Endothelial cell of umbilical vein (primary cell): ENCODE data around the gene DLX6.

Source experiments
- EZH2 ChIP-seq: IDR thresholded peaks from 2 replicates; pipeline ENCODE4 v1.6.1; 2012; ENCODE audit warnings: borderline replicate concordance, low read depth, mild to moderate bottlenecking, moderate library complexity, low read length, inconsistent platforms; ENCODE audit not compliant: severe bottlenecking
- GATA2 ChIP-seq: IDR thresholded peaks from 2 replicates; pipeline ENCODE4 v1.7.0; 2011; ENCODE audit warnings: low read depth, mild to moderate bottlenecking, moderate library complexity, mixed read lengths, low read length; ENCODE audit not compliant: insufficient read length, insufficient read depth
- MAX ChIP-seq: IDR thresholded peaks from 2 replicates; pipeline ENCODE4 v1.6.1; 2011; ENCODE audit not compliant: insufficient read depth, insufficient read length
- POLR2A ChIP-seq: IDR thresholded peaks from 2 replicates; pipeline ENCODE4 v1.6.1; 2012; ENCODE audit warnings: low read depth, mild to moderate bottlenecking, control low read depth, low read length
- POLR2AphosphoS5 ChIP-seq: IDR thresholded peaks from 2 replicates; pipeline ENCODE4 v1.6.1; 2012; ENCODE audit warnings: low read depth, mild to moderate bottlenecking, control low read depth, low read length, moderate library complexity; ENCODE audit not compliant: insufficient read depth
- TF ChIP-seq, protein P1 (sequence below), 2 donors: IDR thresholded peaks; 1 replicate in 1 of 2; 2 replicates in 1 of 2; pipeline ENCODE4 v1.5.1; 2011; ENCODE audit warnings: low read length in 2 of 2, mild to moderate bottlenecking in 2 of 2, moderate library complexity in 2 of 2, control low read depth in 1 of 2, inconsistent platforms in 1 of 2, low read depth in 1 of 2; ENCODE audit not compliant: insufficient read depth in 1 of 2; ENCODE audit errors: extremely low read depth in 1 of 2

DNA sequence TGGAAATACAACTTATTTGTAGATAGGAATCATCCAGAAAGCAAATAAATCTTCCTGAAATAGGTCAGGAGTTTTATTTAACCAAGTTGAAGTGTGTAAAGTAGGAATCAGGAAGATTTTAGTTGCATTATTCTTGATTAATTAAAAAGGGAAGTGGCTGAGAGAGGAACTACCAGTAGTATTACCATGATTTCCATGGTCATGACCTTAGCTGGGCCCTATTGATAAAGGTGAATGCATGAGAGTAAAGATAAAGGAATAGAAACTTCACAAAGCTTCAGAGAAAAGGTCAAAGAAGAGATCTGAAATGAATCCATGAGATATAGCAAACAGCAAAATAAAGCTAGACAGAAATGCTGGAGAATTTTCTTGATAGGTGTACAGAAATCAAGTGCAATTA is 46.2 kb upstream of the DLX6 start:
- no peak for TF ChIP-seq EZH2
- TF ChIP-seq POLR2A, result no peak
- no peak for TF ChIP-seq GATA2
- no peak for TF ChIP-seq POLR2AphosphoS5
- TF ChIP-seq, protein P1, sequence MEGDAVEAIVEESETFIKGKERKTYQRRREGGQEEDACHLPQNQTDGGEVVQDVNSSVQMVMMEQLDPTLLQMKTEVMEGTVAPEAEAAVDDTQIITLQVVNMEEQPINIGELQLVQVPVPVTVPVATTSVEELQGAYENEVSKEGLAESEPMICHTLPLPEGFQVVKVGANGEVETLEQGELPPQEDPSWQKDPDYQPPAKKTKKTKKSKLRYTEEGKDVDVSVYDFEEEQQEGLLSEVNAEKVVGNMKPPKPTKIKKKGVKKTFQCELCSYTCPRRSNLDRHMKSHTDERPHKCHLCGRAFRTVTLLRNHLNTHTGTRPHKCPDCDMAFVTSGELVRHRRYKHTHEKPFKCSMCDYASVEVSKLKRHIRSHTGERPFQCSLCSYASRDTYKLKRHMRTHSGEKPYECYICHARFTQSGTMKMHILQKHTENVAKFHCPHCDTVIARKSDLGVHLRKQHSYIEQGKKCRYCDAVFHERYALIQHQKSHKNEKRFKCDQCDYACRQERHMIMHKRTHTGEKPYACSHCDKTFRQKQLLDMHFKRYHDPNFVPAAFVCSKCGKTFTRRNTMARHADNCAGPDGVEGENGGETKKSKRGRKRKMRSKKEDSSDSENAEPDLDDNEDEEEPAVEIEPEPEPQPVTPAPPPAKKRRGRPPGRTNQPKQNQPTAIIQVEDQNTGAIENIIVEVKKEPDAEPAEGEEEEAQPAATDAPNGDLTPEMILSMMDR (IDR thresholded peaks at IDR 0.05; ENCODE audit: extremely low read depth in 1 of 2, insufficient read depth in 1 of 2, low read depth in 1 of 2, low read length in 2 of 2), result no peak
- TF ChIP-seq MAX, result no peak
